OCI-LY1 (cell line): ENCODE measurements around the gene VSTM4.

ENCODE experiments used
- H2AFZ ChIP-seq: fragments of 200-600 bp; sonication (generic), shearing (Covaris generic); 2 replicates; pipeline ENCODE4 v1.6.0; 2014; ENCODE audit warnings: antibody characterized with exemption, mild to moderate bottlenecking, low read length
- H3F3A ChIP-seq: fragments of 200-600 bp; sonication (generic), shearing (Covaris generic); 2 replicates; pipeline ENCODE4 v1.6.0; 2014; ENCODE audit warnings: mild to moderate bottlenecking, antibody characterized with exemption, low read length, moderate library complexity; ENCODE audit not compliant: insufficient read depth
- H3K27ac ChIP-seq: fragments of 200-600 bp; sonication (generic); 2 replicates; pipeline ENCODE4 v1.5.1; 2014; ENCODE audit warnings: low read length, mixed run types, mild to moderate bottlenecking, low read depth; ENCODE audit not compliant: poor library complexity, severe bottlenecking
- H3K27me3 ChIP-seq: fragments of 200-600 bp; sonication (generic); 2 replicates; pipeline ENCODE4 v1.6.0; 2014; ENCODE audit warnings: antibody characterized with exemption, mild to moderate bottlenecking, low read length, moderate library complexity; ENCODE audit not compliant: insufficient read depth
- H3K36me3 ChIP-seq: fragments of 200-600 bp; sonication (generic); 2 replicates; pipeline ENCODE4 v1.6.1; 2014; ENCODE audit warnings: mild to moderate bottlenecking, antibody characterized with exemption, low read length, moderate library complexity, mixed read lengths; ENCODE audit not compliant: insufficient read depth
- H3K4me1 ChIP-seq: fragments of 200-600 bp; sonication (generic); 2 replicates; pipeline ENCODE4 v1.5.1; 2014; ENCODE audit warnings: mild to moderate bottlenecking, low read length, moderate library complexity; ENCODE audit not compliant: insufficient read depth, severe bottlenecking
- H3K4me2 ChIP-seq: fragments of 200-600 bp; sonication (generic), shearing (Covaris generic); 2 replicates; pipeline ENCODE4 v1.6.1; 2014; ENCODE audit warnings: low read length
- H3K4me3 ChIP-seq: fragments of 200-600 bp; sonication (generic); 2 replicates; pipeline ENCODE4 v1.5.1; 2014; ENCODE audit warnings: low read length, low read depth, mild to moderate bottlenecking, mixed read lengths; ENCODE audit not compliant: poor library complexity, severe bottlenecking
- H3K79me2 ChIP-seq: fragments of 200-600 bp; shearing (Covaris generic); 2 replicates; pipeline ENCODE4 v1.6.1; 2016; ENCODE audit warnings: mixed run types, low read length, mixed read lengths; ENCODE audit not compliant: insufficient read depth
- H3K9ac ChIP-seq: fragments of 200-600 bp; sonication (generic), shearing (Covaris generic); 2 replicates; pipeline ENCODE4 v1.6.1; 2014; ENCODE audit warnings: mild to moderate bottlenecking, low read length, mixed read lengths
- H3K9me2 ChIP-seq: fragments of 200-600 bp; sonication (generic), shearing (Covaris generic); 2 replicates; pipeline ENCODE4 v1.6.1; 2014; ENCODE audit warnings: low read depth, mild to moderate bottlenecking, low read length, mixed read lengths
- H3K9me3 ChIP-seq: fragments of 200-600 bp; shearing (Covaris generic); 2 replicates; pipeline ENCODE4 v1.6.1; 2014; ENCODE audit warnings: low read length, mixed read lengths
- H4K20me1 ChIP-seq: fragments of 200-600 bp; sonication (generic), shearing (Covaris generic); 2 replicates; pipeline ENCODE4 v1.6.0; 2016; ENCODE audit warnings: mild to moderate bottlenecking, low read length; ENCODE audit not compliant: insufficient read depth
- CTCF ChIP-seq: fragments of 200-600 bp; sonication (generic), shearing (Covaris generic); IDR thresholded peaks from 2 replicates; pipeline ENCODE4 v1.5.1; 2017; ENCODE audit warnings: mild to moderate bottlenecking, antibody characterized with exemption, low read length, moderate library complexity, mixed read lengths
- EZH2 ChIP-seq: fragments of 200-600 bp; sonication (generic), shearing (Covaris generic); IDR thresholded peaks from 2 replicates; pipeline ENCODE4 v1.8.0; 2017; ENCODE audit warnings: borderline replicate concordance, mixed run types, mild to moderate bottlenecking, antibody characterized with exemption, low read length, moderate library complexity, mixed read lengths

Gene VSTM4

GRCh38 chr10:49136525-49136924 is 21.2 kb upstream of the VSTM4 start:
- H4K20me1 ChIP-seq = no peaks in the 10 kb centered on the region
- no peak overlapping the region for H3K4me3 ChIP-seq
- H3F3A ChIP-seq = no peaks in the 10 kb centered on the region
- no peaks in the 10 kb centered on the region for H3K9me2 ChIP-seq
- H3K27ac ChIP-seq = peak overlapping the region; percentile 55
- no peaks in the 10 kb centered on the region for H3K79me2 ChIP-seq
- H3K4me1 ChIP-seq = peaks cover 20% of the 10 kb centered on the region
- no peak overlapping the region for H3K4me2 ChIP-seq
- peaks cover 4% of the 10 kb centered on the region; the same call in 1 of the 2 replicates for H3K27me3 ChIP-seq
- no peaks in the 10 kb centered on the region for H3K36me3 ChIP-seq
- peaks cover 6% of the 10 kb centered on the region; the same call in 1 of the 2 replicates for H3K9me3 ChIP-seq
- TF ChIP-seq EZH2 (no peak), CTCF (no peak)
- H3K9ac ChIP-seq = no peak overlapping the region
- H2AFZ ChIP-seq = no peak overlapping the region

- Histone ChIP-seq H3K9me3 (peaks cover 6% of the 10 kb centered on the region; the same call in 1 of the 2 replicates), H3K27me3 (peaks cover 4% of the 10 kb centered on the region; the same call in 1 of the 2 replicates), H3K4me1 (peaks cover 20% of the 10 kb centered on the region), H3K9ac (no peak overlapping the region), H2AFZ (no peak overlapping the region), H3K27ac (peak overlapping the region; percentile 55), H3K9me2 (no peaks in the 10 kb centered on the region), H3F3A (no peaks in the 10 kb centered on the region), H4K20me1 (no peaks in the 10 kb centered on the region), H3K4me3 (no peak overlapping the region), H3K79me2 (no peaks in the 10 kb centered on the region), H3K4me2 (peak overlapping the region; percentile 9; the same call in 1 of the 2 replicates), H3K36me3 (no peaks in the 10 kb centered on the region)
- TF ChIP-seq EZH2 (no peak), CTCF (no peak)
These were observed 20.4 kb upstream of the VSTM4 start for GRCh38 chr10:49135575-49136313.

GRCh38 chr10:49134327-49134726 is 19.0 kb upstream of the VSTM4 start:
- no peak overlapping the region for H2AFZ ChIP-seq
- no peak overlapping the region for H3K27ac ChIP-seq
- no peaks in the 10 kb centered on the region for H3K36me3 ChIP-seq
- TF ChIP-seq EZH2 = no peak
- TF ChIP-seq CTCF = no peak
- H3K4me1 ChIP-seq = peaks cover 20% of the 10 kb centered on the region
- H3K9me3 ChIP-seq = peaks cover 6% of the 10 kb centered on the region; the same call in 1 of the 2 replicates
- no peaks in the 10 kb centered on the region for H3K9me2 ChIP-seq
- no peaks in the 10 kb centered on the region for H4K20me1 ChIP-seq
- H3K27me3 ChIP-seq = peaks cover 4% of the 10 kb centered on the region; the same call in 1 of the 2 replicates
- no peak overlapping the region for H3K9ac ChIP-seq
- H3K4me3 ChIP-seq = no peak overlapping the region
- H3K79me2 ChIP-seq = no peaks in the 10 kb centered on the region
- no peak overlapping the region for H3K4me2 ChIP-seq
- H3F3A ChIP-seq = no peaks in the 10 kb centered on the region
